Hypothalamus (tissue), 51 donors: ENCODE data around the gene KATNB1.
A peak's percentile ranks its signal among the peaks of the same experiment; 100 is the strongest.

Experiments used
- DNase-seq, 51 donors: peaks; one replicate each; lab custom pipeline; 2025; lab: John Stamatoyannopoulos, UW

The KATNB1 gene

GRCh38 chr16:57802341-57803133 is 67.0 kb downstream of the KATNB1 start, which contains the start of gene KIFC3:
KIFC3 (minus strand) TSS chr16:57802491; CDS start chr16:57798243, 4,248 bp downstream.
- peak in 48 of 51 donors; percentile 45 to 89 (median 77) for DNase-seq

- DNase-seq = peak in 46 of 51 donors; percentile 33 to 93 (median 70)
Measured at GRCh38 chr16:57803134-57803990, 67.8 kb downstream of the KATNB1 start.

- DNase-seq = peak in 1 of 51 donors; percentile 53
Measured at GRCh38 chr16:57804111-57804837, 68.7 kb downstream of the KATNB1 start.

- DNase-seq = no peak
Measured at GRCh38 chr16:57805176-57805575, 69.6 kb downstream of the KATNB1 start.
